AG10803 (cell line): ENCODE results near the gene GSTO2.

Experiments used
- DNase-seq: peaks from one replicate; pipeline ENCODE4 v3.0.0; 2010; ENCODE audit warnings: low read depth
- H3K4me3 ChIP-seq: 2 replicates; pipeline ENCODE4 v1.5.1; 2011; ENCODE audit warnings: mild to moderate bottlenecking, low read length, control low read depth
- TF ChIP-seq, protein P1 (sequence below): conservative IDR thresholded peaks from 2 replicates; pipeline ENCODE4 v1.5.1; 2011; ENCODE audit warnings: mild to moderate bottlenecking, low read length, control low read depth, inconsistent platforms

Gene GSTO2

DNA sequence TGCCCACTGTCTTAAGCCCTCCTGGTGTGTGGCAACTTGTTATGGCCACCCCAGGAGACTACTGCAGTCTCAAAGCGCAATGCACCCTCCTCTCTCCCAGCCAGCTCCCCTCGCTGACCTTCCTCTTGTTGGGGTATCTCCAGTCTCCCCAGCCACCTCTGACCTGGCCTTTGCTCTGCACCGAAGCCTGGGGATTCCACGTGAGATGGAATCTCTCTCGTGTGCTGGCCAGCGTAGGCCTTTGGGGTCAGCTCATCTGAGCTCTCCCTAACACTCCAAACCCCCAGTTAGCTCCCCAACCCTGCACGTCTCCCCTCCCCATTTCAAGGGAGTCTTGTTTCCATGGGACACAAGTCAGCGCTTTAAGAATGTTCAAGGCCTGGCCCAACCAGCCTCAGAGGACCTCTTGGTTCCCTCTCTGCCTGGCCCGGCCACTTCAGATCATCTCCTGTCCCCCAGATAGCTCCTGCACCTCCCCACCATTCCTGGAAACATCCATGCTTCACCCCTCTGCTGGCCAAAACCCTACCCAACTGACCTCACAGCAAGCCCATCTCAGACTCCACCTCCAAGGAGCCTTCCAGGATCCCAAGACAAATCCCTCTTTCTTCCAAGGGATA, 58.1 kb downstream of the GSTO2 start:
- DNase-seq: no peak
- TF ChIP-seq, protein P1, sequence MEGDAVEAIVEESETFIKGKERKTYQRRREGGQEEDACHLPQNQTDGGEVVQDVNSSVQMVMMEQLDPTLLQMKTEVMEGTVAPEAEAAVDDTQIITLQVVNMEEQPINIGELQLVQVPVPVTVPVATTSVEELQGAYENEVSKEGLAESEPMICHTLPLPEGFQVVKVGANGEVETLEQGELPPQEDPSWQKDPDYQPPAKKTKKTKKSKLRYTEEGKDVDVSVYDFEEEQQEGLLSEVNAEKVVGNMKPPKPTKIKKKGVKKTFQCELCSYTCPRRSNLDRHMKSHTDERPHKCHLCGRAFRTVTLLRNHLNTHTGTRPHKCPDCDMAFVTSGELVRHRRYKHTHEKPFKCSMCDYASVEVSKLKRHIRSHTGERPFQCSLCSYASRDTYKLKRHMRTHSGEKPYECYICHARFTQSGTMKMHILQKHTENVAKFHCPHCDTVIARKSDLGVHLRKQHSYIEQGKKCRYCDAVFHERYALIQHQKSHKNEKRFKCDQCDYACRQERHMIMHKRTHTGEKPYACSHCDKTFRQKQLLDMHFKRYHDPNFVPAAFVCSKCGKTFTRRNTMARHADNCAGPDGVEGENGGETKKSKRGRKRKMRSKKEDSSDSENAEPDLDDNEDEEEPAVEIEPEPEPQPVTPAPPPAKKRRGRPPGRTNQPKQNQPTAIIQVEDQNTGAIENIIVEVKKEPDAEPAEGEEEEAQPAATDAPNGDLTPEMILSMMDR: no peak
- H3K4me3 ChIP-seq: no peak overlapping the region

DNA sequence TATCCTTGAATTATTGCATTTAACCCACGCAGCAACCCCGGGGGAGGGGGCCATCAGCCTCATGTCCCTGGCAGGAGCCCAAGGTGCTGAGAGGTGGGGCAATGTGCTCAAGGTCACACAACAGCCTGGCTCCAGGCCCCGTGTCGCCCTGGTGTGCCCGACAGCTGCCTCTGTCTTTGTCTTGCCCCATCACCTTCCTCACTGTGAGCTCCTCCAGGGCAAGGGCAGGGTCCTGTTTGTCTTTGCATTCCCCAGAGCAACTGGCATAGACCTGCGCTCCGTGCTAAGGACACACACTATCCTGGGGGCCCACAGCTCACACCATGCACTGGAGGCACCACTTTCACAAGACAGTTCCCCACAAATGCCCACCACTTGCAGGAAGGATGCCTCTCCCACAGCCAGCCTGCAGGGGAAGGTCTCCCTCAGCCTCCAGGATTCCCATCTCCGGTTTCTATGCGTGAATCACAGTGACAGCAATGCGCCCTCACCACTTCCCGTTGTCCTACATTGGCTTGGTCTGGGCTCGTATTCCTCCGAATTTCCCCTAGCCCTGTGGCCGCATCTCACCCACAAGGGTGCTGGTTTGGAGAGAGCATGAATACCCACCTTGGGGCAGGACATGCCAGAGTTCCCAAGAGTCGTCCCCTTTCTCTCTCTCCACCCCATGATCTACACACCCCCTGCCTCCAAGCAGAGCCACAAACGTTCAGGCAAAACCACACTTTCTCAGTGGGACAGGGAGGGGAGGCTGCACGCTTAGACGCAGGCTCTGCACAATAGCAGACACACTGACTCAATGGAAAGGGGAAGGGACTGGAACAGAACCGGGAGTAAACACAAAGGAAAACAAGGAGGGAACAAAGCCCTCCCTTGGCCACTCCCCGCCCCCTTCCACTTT, 59.0 kb downstream of the GSTO2 start:
- DNase-seq: peak; percentile 81

DNA sequence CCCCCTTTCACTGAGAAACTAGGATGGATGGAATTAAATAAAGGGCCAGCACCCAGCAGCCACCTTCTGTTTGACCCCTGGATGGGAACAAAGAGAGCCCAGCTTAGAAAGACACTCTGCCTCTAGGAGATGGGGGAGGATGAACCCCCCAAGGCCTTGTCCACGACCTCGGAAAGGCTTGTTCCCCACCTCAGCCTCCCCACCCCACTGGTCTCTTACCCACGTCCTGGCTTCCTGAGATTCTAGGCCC, 59.6 kb downstream of the GSTO2 start:
- H3K4me3 ChIP-seq: peak overlapping the region; percentile 50
- no peak for DNase-seq
- TF ChIP-seq, protein P1: no peak

More for the DNA sequence above, 59.0 kb downstream of the GSTO2 start:
- TF ChIP-seq, protein P1: peak; percentile 54
- peak overlapping the region; percentile 50 for H3K4me3 ChIP-seq

DNA sequence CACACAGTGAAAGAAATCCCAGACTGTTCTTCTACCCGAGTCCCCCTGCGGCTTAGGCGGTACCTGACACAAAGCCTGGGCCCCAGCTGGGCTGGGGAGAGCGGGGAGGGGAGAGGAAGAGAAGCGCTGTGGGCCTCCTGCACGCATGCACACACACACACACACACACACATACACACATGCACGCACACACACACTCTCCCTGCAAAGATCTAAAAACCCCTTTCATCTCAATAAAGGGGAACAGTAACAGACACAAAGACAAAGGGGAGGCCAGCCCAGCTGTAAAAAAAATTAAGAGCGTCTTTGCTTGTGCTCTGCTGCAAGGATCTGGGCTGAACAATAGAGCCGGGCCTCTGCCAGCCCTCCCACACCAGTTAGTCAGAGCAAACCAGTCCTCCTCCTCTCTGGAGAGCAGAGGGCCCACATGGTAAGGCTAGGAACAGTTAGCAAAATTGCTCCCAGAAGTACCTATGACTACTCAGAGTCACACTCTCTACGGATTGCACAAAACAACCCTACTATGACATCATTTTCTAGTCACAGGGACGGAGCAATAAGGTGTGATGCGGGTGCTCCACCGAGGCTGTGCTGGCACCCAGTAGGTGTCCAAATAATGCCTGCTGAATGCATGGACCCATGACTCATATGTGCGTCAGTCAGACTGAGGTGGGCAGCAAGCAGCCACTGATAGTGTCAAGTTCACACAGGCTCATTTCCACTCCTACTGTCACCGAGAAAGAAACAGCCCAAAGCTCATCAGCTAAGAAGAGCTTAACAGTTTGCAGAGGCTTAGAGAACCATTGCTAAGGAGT, 60.1 kb downstream of the GSTO2 start:
- peak; percentile 95 for DNase-seq
- peak overlapping the region; percentile 50 for H3K4me3 ChIP-seq
- TF ChIP-seq, protein P1: no peak

DNA sequence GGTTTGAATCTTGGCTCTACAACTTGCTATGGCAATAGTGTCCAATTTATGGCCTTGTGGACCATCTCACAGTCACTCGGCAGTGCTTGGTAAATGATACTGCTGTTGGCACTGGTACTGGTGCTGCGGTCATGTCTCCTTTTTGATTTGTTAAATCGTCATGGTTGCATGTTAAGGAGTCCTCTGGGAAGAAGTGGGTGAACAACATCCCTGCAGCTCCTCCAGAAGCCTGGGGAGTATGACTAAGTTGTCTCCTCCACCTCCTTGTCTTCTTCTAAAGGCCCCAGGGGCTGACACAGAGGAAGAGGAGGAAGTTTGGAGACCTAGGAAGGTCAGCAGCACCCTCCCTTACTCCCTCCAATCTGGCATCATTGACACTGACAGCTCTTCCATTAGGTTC, 60.8 kb downstream of the GSTO2 start:
- DNase-seq: peak; percentile 92
- H3K4me3 ChIP-seq: peak overlapping the region; percentile 5
- TF ChIP-seq, protein P1: no peak

DNA sequence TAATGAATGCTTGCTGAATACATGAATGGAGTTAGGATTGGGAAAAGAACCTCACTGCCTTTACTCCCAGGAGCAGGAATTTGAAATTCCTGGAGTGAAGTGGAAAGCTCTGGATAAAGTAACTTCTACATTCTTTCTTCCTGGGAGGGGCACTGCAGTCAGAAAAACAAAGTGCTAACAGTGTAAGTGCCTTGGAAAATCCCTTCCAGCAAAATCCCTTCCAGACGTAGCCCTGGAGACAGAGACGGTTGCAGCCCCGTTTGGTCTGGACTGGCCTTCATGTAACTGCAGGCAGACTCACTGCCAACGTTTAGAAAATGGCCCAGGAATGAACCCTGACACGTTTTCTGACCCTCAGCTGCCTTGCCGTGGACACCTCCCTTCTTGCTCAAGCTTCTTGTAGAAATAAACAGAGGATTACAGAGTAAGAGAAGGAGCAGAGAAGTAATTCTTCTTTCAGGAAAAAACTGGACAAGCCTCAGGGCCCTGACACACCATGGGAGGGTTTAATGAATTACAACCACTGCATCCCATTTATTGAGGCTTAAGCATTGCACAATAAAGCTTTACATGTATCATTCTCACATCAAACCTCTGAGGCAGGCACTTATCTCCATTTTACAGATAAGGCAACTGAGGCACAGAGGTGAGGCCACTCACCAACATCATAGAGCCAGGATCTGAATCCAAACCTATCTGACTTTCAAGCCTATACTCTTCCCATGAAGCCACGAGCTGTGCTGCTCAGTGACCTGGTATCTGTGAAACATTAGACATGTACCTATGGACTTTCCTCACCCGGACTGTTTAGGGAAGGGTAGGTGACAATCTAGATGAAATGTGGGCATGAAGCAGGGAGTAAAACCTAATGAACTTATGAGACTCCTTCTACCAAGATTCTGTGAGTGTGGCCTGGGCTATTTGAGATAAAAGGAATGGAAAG, 61.5 kb downstream of the GSTO2 start:
- peak; percentile 92 for DNase-seq
- TF ChIP-seq, protein P1: no peak

More for the DNA sequence above, 61.5 kb downstream of the GSTO2 start:
- H3K4me3 ChIP-seq: no peak overlapping the region; the same call in 1 of the 2 replicates
